Kidney (tissue), 14 donors: ENCODE results near the gene CKAP2L. TPM values are rescaled to one million over a fixed set of nuclear protein-coding genes. Genes with fewer than 3 reads are reported as not detected.

Source experiments
- DNase-seq, 5 donors: peaks; one replicate each; pipeline ENCODE4 v3.0.0-alpha.2; 2013 to 2020
- FAIRE-seq: peaks from 2 replicates; lab custom pipeline; 2012; peaks lifted over from hg19 to GRCh38; lab: Jason Lieb, UNC
- H3K27ac ChIP-seq, 2 donors: one replicate each; pipeline ENCODE4 v1.7.0; 2013; ENCODE audit warnings: low read depth in 2 of 2, low read length in 2 of 2, inconsistent platforms in 1 of 2
- H3K27me3 ChIP-seq: one replicate; pipeline ENCODE4 v1.7.1; 2013; ENCODE audit warnings: low read length, inconsistent platforms; ENCODE audit not compliant: control insufficient read depth, insufficient read depth
- H3K36me3 ChIP-seq, 3 donors: one replicate each; pipeline versions ENCODE4 v1.7.0 to v1.7.1; 2013; ENCODE audit warnings: low read length in 3 of 3, control low read depth in 1 of 3, inconsistent platforms in 1 of 3; ENCODE audit not compliant: insufficient read depth in 3 of 3, control insufficient read depth in 2 of 3
- H3K4me1 ChIP-seq, 3 donors: one replicate each; pipeline versions ENCODE4 v1.7.0 to v1.7.1; 2013; ENCODE audit warnings: low read length in 3 of 3, inconsistent platforms in 1 of 3, low read depth in 1 of 3; ENCODE audit not compliant: control insufficient read depth in 2 of 3, insufficient read depth in 2 of 3
- H3K4me3 ChIP-seq, 3 donors: one replicate each; pipeline versions ENCODE4 v1.7.0 to v1.8.1; 2013; ENCODE audit warnings: low read length in 3 of 3, control low read depth in 1 of 3, inconsistent platforms in 1 of 3
- H3K9ac ChIP-seq, 3 donors: one replicate each; pipeline versions ENCODE4 v1.7.0 to v1.7.1; 2013; ENCODE audit warnings: low read length in 3 of 3, control low read depth in 1 of 3, inconsistent platforms in 1 of 3
- H3K9me3 ChIP-seq, 3 donors: one replicate each; pipeline versions ENCODE4 v1.7.0 to v1.7.1; 2013; ENCODE audit warnings: low read length in 3 of 3, control low read depth in 1 of 3, inconsistent platforms in 1 of 3; ENCODE audit not compliant: control insufficient read depth in 2 of 3, insufficient read depth in 1 of 3
- intact Hi-C: fragments of 100-400 bp; cut with DNase I; formaldehyde crosslinking; loops from one replicate; pipeline ENCODE4 v1.11.1; 2022
- polyA plus RNA-seq: library from polyadenylated mRNA; stranded (reverse); fragments of 350-450 nt; fragmentation: Illumina TruSeq; extraction: RNeasy Lipid Tissue Mini Kit (QIAGEN cat#74804); gene quantifications from one replicate; pipeline ENCODE4 v1.2.3, GENCODE V29; 2014; ENCODE audit warnings: low read depth, low replicate concordance; ENCODE audit not compliant: insufficient read depth
- total RNA-seq: library from RNA; stranded (reverse); fragmentation: NEBNext Ultra II Directional; extraction: Animal tissue kit (Norgen Biotek cat#: 25700); gene quantifications from one replicate; pipeline ENCODE4 v1.2.1, GENCODE V29; 2021
- TF ChIP-seq, protein P1 (sequence below): IDR thresholded peaks from 3 replicates; pipeline ENCODE4 v1.5.1; 2012; ENCODE audit warnings: mild to moderate bottlenecking, moderate library complexity, borderline replicate concordance; ENCODE audit not compliant: insufficient read depth; ENCODE audit errors: extremely low read depth
- donor health status: control.
- donor health status: control.
- donor health status: control.
- donor health status: control.
- donor health status: control.
- donor health status: DM: yes; HTN: yes; CAD: no.
- donor health status: Normal renal cell carcinoma (clear cell type).

CKAP2L gene
- total and polyA plus RNA-seq, 2 donors from 2014 or later, result 0.88 TPM; not detected in 1

DNA sequence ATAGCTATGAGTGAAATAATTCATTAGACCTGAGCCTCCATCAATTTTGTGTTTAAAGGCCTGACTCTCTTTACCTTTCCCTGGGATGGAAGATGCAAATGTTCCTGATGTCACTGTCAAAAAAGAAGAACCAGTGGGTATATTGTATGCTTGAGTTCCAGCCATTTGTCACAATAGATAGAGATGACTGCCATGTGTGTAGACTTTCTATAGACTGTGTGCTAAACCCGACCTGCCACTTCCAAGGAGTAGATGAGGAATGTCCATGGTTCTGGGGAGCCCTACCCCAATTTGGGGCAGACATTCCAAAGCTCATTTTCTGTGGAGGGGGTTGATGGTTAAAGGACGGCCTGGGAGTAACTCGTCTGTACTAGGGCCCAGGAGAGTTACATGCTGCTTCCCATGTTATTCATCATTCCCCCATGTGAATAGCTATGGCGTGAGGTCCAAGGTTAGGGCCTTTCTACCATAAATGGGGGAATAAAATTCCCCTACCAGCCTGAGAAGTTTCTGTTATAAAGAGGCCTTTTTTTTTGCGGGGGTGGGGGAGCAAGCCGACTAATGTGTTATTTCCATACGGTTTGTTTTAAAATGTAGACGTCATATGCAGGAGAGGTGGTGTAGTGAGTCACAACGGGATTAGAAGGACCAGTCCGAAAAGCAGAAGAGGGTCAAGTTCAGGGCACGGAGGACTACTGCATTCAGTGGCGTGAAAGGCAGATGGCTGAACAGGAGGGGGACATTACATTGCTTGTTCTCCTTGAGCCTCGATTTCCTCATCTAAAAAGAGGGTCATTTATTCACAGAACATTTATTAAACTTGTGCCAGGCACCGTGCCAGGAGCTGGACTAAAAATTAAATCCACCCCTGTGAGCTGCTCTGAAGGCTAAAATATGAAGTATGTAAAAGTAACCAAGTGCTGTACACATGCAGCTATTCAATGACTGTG, 48.2 kb upstream of the CKAP2L start:
- intact Hi-C loops, result no loop called here
- Histone ChIP-seq H3K4me3 (no peak overlapping the region), H3K9me3 (no peaks in the 10 kb centered on the region), H3K4me1 (peaks cover 0 to 21% (median 15%) of the 10 kb centered on the region in 3 donors), H3K27me3 (no peaks in the 10 kb centered on the region), H3K9ac (no peak overlapping the region), H3K27ac (no peak overlapping the region), H3K36me3 (no peaks in the 10 kb centered on the region)
- DNase-seq, result no peak
- FAIRE-seq, result no peak
- TF ChIP-seq, protein P1, sequence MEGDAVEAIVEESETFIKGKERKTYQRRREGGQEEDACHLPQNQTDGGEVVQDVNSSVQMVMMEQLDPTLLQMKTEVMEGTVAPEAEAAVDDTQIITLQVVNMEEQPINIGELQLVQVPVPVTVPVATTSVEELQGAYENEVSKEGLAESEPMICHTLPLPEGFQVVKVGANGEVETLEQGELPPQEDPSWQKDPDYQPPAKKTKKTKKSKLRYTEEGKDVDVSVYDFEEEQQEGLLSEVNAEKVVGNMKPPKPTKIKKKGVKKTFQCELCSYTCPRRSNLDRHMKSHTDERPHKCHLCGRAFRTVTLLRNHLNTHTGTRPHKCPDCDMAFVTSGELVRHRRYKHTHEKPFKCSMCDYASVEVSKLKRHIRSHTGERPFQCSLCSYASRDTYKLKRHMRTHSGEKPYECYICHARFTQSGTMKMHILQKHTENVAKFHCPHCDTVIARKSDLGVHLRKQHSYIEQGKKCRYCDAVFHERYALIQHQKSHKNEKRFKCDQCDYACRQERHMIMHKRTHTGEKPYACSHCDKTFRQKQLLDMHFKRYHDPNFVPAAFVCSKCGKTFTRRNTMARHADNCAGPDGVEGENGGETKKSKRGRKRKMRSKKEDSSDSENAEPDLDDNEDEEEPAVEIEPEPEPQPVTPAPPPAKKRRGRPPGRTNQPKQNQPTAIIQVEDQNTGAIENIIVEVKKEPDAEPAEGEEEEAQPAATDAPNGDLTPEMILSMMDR, result no peak

DNA sequence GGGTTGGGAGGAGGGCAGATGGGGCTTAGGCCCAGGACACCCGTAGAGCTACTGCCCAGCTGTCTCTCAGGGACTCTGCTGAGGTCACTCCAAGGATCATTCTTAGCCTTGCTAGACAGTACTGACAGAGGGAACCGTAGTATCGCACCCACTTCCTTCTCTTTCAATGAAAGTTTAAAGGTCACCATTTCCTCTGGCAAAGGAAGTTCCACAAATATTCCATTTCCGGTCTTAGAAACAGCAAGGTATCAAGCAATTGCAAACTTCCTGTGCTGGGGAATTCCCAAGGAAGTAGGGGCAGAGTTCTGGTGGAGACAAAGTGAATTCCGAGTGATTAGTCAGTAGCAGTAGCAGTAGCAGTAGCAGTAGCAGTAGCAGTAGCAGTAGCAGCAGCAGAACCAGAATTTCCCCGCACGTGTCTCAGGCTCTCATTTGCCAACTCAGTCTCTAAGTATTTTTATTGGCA, 47.5 kb upstream of the CKAP2L start:
- Histone ChIP-seq H3K4me1 (peaks cover 0 to 21% (median 15%) of the 10 kb centered on the region in 3 donors), H3K27ac (no peak overlapping the region), H3K4me3 (no peak overlapping the region), H3K9ac (no peak overlapping the region), H3K27me3 (no peaks in the 10 kb centered on the region), H3K9me3 (no peaks in the 10 kb centered on the region), H3K36me3 (no peaks in the 10 kb centered on the region)
- intact Hi-C loops, result no loop called here
- FAIRE-seq, result no peak
- TF ChIP-seq, protein P1, result no peak
- peak in 1 of 5 donors; percentile 66 for DNase-seq

DNA sequence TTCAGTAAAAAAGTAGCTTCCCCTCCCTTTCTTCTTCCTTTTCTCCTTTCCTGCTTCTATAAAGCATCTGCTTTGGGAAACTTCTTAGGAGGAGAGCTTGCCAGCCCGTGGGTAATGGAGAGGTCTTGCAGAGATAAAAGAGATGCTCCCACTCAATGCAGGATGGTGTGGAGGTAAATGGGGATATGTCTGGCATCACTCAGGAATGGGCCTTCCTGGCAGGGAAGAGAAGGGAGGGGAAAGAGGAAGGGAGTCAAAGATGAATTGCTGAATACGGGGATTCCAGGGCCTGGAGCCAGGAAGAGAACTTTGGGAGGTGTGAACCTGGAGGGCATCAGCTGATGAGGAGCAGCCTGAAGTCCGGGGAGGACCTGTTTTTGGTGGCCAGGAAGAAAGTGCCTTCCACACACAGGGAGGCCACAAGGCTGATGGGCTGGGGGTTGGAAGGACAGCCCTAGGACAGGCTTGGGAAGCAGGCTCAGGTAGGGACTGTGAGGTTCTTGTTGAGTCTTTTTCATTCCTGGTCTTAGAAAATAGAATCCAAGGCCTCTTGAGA, 46.9 kb upstream of the CKAP2L start:
- intact Hi-C loops, result no loop called here
- H3K9me3 ChIP-seq, result no peaks in the 10 kb centered on the region
- FAIRE-seq (no peak), DNase-seq (no peak)
- no peak overlapping the region for H3K4me3 ChIP-seq
- TF ChIP-seq, protein P1, result no peak
- peaks cover 0 to 21% (median 15%) of the 10 kb centered on the region in 3 donors for H3K4me1 ChIP-seq
- H3K27ac ChIP-seq, result no peak overlapping the region
- H3K9ac ChIP-seq, result no peak overlapping the region
- H3K36me3 ChIP-seq, result no peaks in the 10 kb centered on the region
- no peaks in the 10 kb centered on the region for H3K27me3 ChIP-seq
